GM18907 (cell line): Measurements from ENCODE around the gene CYTH1.
"Not testable (repeated sequence)": the region's sequence is repeated elsewhere in the genome, so short reads cannot be mapped to it uniquely, and the experiment has no call there.

Experiments used
- ATAC-seq: cut with Tn5 transposase; IDR thresholded peaks from one replicate; pipeline ENCODE4 v1.9.1; 2021; ENCODE audit warnings: mild to moderate bottlenecking, moderate library complexity; ENCODE audit not compliant: unreplicated experiment

Gene CYTH1

GRCh38 chr17:78674595-78675315, 107.3 kb downstream of the CYTH1 start:
- ATAC-seq, result no peak

DNA sequence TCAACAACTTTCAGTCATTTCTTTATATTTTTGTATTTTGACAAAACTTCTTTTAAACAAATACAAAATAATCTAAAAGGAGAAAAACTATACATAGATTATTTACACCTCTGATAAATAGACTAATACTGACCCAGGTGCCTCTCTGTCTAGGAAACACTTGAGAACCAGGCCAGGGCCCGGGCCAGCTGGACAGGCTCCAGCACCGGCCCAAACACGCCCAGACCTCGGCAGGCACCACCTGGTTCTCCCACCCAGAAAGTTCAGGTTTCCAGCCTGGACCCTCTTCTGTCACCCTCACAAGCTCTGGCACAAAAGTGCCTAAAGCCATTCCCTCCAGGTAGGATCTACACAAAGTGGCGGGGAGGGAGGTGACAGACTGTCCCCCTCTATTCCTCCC, 107.9 kb downstream of the CYTH1 start:
- ATAC-seq, result no peak

- ATAC-seq, result no peak
Measured at GRCh38 chr17:78673395-78673794, 108.7 kb downstream of the CYTH1 start.

- no peak for ATAC-seq
Measured at GRCh38 chr17:78672871-78673371, 109.2 kb downstream of the CYTH1 start.

DNA sequence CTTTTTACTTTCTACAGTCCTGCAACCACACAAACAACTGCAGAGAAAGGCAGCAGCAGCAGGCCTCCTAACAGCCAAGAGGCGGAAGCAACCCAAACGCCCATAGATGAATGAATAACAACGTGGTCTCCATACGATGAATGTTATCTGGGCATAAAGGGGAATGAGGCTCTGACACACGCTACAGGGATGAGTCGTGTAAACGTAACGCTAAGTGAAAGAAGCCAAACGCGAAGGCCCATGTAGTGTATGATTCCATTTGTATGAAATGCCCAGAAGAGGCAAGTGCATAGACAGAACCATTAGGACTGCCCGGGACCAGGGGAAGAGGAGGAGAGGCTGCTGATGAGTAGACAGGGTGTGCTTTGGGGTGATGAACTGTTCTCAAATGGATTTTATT, 110.1 kb downstream of the CYTH1 start:
- no peak for ATAC-seq

- not testable (repeated sequence) for ATAC-seq
Measured at GRCh38 chr17:78671726-78672001, 110.4 kb downstream of the CYTH1 start.

DNA sequence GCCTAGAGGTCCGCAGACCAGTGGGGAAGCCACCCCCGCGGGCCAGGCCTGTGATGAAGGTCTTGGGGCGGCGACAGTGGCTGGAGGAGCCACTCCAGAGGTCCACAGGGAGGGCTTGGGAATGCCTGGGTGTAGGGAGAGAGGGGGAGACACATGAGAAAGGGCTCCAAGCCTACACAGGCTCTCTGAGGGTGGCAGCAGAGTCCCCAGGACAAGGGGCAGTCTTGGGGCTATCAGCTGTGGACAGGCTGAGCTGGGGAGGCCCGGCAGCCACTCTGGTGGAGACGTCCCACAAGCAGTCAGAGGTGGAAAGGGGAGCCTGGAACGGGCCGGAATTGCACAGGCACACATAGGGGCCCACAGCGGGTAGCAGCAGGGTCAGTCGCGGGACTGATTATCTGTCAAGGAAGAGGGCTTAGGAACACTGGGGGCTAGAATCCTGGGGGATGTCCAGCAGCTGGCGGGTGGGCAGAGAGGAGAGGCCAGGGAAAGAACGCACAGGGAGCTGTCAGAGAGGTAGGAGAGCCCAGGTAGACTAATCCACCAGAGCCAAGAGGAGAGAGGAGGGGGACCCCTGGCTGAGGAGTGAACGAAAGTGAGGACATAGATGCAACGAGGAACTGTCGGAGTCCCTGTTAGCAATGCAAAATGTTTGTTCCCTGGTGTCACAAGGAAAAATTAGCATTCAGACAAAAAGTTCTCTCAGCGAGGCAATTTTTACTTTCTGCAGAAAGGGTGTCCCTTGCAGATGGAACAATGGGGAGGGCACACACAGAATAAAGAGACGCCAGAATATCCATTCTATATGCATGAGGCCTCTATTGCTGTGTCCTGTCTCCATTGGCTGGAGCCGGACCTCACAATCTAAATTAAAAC, 111.0 kb downstream of the CYTH1 start:
- no peak for ATAC-seq

DNA sequence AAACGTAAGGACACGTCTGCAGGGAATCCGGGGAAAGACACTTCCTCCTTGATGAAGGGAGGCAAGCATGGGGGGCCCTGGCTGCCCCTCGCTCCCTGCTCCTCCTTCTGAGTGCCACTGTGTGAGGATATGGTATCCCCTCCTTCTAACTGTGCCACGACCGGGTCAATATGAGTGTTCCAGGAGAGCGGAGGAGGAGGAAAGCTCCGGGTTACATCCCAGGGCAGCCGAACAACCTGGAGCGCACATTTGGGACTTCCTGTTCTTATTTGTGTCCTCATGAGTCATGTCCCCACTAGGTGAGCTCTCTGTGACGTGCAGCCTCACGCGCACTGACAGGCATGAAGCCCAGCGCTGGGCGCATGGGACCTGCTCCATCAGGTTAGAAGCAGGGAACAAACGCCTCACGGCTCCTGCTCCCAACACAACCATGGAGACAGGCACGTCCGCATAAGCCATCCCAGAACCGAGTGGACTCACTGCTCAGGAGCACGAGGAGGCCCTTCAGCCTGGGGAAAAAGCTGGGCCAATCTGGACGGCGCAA, 112.0 kb downstream of the CYTH1 start:
- no peak for ATAC-seq

DNA sequence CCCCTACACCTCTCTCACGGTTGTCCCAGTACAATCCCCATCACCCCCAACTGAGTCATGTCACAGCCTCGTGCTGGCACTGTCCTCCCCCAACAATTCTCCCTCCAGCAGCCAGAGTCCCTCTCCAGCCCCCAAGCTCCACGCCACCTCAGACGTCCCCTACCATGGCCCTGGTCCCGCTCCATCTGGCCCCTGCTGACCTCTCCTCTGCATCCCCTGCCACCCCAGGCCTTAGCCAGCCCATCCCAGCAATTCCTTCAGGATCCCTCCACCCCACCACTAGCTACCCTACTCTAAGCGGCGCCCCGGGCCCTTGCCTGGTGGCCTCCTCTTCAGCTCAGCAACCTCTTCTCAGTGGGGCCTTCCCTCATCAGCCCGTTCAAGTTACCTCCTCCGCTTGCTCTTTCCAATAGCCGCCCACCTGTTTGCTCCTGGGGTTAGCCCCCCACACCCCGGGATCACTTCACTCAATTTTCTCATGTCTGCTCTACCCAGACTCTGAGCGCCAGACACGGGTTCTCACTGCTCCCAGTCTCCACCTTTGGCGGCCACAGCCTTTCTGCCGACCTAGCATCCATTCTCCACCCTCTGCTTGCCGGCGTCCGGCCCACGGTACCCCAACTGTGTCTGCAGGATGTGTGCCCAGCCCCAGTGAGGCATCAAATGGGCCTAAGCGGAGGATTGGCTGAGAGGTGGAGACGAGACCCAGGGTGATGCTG, 112.7 kb downstream of the CYTH1 start:
- ATAC-seq, result no peak

DNA sequence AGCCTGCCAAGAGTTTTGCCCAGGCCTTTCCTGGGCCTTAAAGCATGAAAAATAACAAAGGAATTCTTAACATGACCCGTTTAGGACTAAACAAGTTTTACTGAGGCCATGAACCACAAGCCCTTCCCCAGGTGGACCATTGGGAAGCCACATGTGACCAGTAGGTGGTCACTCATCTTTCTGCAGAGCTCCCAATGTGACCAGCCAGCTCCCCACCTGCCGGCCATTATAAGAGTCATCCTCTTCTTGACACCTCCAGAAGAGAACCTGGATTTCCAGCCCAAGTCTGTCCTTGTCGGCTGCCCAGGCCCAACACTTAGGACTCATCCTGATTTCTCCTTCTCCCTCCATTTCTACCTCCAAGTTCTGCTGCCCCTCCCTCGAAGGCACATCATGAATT, 113.2 kb downstream of the CYTH1 start:
- no peak for ATAC-seq

- ATAC-seq, result no peak
Measured at GRCh38 chr17:78667741-78668640, 114.1 kb downstream of the CYTH1 start.

DNA sequence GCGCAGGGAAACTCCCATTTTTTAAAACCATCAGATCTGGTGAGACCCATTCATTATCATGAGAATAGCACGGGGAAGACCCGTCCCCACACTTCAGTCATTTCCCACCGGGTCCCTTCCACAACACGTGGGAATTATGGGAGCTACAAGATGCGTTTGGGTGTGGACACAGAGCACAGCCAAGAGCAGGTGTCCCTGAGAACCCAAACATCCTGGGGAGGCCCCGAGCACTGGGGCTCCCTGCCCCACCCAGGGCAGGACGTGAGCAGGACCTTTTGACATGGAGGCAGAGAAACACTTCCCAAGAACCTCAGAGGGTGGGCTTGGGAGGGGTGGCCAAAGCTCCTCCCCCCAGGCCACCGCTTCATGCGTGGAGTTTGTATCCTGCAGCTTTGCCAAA, 115.0 kb downstream of the CYTH1 start:
- ATAC-seq, result no peak

GRCh38 chr17:78665952-78666920, 115.8 kb downstream of the CYTH1 start:
- no peak for ATAC-seq

DNA sequence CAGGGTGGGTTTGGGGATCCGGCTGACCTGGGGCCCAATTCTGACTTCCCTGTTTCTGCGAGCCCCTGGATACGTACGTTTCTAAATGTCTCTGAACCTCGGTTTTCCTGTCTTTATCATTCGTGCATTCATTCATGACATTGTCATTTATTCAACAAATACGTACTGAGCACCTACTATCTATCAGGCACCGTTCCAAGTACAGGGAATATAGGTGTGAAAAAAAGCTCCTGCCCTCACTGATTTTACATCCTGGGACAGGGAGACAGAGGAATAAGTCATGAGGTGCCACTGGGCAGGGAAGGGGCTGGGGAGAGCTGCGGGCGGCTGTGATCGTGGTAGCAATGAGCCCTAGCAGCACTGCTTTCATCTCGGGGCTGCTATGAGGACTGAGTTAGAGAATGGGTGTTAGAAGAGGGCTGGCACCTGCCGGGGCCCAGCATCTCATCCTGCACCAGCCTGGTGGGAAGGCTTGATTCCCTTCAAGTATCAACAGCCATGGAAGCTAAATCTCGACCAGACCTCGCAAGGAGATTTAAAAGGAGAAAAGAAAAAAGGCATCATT, 116.6 kb downstream of the CYTH1 start:
- ATAC-seq, result no peak

DNA sequence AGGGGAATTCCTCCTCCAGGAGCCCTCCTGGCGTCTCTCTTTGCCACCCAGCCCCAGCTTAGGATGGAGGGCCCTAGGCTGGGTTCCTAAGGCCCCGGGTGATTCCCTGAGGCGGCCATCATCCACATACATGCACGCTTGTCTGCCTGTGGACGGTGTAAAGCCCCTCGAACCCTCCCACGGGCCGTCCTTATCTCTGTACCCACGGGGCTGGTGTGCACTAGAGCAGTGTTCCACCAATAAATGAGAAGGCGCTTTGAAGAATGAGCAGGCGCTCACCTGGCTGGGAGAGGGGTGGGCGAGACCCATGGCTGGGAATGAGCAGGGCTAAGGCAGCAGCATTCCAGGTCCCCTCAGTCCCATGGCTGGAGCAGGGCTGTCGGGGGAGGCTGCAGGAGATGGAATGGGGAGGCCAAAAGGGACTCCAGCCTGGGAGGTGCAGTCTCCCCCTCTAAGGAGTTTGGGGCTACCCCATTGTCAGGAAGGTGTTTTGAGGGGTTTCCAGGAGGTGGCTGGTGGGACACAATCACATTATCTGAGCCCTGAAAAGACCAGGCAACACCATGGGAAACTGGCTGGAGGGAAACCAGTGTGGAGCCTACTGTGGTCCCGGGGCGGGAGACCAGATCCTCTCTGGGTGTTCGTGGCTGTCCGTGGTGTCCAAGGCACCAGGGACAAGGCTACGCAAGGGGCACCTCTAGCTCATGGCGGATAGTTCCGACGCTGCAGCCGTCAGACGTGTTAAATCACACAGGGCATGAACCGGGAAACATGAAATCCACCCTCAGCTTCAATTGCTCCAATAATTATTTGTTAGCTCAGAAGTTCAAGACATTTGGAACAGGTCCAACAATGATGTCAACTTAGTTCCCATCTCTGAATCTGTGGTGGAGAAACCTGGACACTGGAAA, 117.3 kb downstream of the CYTH1 start:
- no peak for ATAC-seq

DNA sequence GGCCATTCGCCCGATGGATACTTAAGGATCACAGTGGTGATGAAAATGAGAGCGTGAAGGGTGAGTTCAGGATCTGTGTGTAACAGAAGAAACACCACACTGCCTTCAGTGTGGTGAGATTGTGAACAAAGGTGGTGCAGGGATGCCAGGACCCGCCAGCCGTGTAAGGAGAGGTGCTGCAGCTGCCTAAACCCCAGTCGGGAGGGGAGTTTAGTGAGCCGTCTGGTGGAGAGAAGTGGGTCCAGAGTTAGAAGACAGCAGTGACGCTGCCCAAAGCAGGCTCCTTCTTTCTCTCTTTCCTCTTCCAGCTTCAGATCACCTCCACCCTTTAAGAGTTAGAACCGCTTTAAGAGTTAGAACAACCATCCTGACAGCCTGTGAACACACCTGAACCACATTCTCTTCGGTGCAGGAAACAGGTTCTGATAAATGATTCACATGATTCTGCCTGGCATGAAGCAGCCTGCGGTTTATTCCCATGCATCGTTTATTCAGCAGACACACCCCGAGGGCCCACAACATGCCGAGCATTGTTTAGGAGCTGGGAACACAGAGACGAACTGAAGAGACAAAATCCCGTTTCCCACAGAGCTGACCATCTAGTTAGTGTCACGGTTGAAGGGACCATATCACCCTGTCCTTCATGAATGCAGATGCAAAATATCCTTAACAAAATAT, 120.8 kb downstream of the CYTH1 start:
- no peak for ATAC-seq

DNA sequence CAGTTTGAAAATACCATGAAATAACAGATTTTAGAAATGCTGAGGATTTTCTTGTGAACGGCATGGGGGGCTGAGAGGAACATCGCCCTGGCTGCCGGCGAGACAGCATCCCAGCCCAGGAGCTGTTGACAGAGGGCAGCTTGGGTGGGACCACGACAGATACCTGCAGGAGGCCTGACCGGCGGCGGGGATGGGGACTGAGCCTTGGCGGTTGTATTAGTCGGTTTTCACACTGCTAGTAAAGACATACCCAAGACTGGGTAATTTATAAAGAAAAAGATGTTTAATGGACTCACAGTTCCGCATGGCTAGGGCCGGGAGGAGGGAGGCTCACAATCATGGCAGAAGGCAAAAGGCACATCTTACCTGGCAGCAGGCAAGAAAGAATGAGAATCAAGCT, 122.5 kb downstream of the CYTH1 start:
- no peak for ATAC-seq
